GM18508 (cell line): ENCODE results near the gene PLCB1.
"Not testable (repeated sequence)": the region's sequence is repeated elsewhere in the genome, so short reads cannot be mapped to it uniquely, and the experiment has no call there.

Source experiments
- ATAC-seq: cut with Tn5 transposase; IDR thresholded peaks from one replicate; pipeline ENCODE4 v1.9.1; 2021; ENCODE audit warnings: moderate number of reproducible peaks; ENCODE audit not compliant: insufficient read depth, unreplicated experiment

The PLCB1 gene

DNA sequence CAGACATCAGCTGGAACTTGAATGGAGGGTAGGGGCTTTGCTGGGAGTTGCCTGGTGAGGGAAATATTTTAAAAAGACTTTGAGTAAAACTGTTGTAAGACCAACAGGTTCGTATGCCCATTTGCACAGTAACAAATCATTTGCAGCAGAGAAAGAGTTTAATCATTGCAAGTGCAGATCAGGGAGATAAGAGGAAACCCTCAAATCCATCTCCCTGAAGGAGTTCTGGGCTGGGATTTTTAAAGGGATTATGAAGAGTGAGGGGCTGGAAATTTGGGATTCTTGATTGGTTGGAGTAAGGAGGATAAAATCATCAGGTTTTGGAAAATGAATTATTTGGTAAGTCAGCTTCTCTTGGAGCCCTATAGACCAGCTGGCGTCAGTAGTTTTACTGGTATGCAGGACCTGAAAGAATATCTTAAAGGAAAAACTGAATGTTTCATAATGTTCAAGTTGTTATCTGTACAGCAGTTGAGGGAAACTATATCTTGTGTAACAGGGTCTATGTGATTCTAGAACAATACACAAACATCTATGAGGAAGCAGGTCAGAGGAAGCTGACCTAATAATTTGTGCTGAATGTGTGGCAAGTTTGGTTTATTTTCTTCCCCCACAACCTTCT, 295.5 kb downstream of the PLCB1 start:
- no peak for ATAC-seq

GRCh38 chr20:8428988-8429387, 296.9 kb downstream of the PLCB1 start:
- no peak for ATAC-seq

DNA sequence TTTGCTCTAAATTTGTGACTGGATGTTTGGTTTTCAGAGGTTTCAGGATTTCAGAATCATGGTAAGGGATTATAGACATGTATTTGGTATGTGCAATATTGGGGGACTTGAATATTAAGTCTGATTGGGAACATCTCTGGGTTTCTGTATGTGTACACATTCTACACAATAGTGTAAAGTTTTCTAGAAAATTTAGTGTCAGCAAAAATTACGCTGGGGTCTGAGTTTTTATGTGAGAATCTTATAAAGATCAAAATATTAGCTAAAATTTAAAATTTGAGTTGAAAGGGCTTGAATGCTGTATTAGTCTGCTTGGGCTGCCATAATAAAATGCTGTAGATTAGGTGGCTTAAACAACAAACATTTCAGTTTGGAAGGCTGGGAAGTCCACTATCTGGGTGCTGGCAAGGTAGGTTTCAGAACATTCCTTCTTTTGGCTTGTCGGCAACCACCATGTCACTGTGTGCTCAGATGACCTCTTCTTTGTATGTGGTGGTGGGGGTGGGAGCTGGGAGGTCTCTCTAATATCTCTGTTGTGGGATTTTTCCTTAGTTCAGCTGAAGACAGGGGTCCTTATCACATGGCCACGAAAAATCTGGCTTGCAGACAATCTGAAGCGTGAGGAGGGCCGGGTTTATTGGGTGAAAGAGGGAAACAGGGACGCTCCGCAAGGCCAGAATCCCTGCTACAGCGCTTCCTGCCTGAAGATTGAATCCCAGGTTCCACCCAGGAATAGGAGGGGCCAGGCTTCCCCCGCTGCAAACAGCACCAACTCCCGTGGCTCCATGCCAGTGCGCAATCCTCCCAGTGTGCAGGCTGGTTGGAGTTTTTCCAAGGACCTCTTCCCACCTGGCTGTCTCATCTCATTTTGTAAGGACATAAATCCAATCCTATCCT, 299.7 kb downstream of the PLCB1 start:
- ATAC-seq: no peak

GRCh38 chr20:8432435-8433148, 300.5 kb downstream of the PLCB1 start:
- ATAC-seq: no peak

DNA sequence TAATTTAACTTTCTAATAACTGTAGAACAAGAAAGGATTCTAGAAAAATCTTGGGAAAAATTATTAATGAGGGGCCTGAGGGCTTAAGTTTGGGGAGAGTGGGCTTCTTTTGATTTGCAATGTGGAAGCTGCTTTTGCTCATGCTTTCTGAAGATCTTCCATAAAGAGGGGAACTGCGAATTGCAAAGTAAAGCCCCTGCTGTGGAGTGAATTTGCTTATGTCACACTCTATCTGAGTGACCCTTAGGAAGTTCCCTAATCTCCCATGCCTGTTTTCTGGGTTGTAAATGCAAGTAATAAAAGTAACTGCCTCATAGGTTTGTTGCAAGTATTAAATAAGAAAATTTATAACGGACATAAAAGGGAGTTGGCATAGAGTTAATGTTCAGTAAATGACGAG, 301.2 kb downstream of the PLCB1 start:
- no peak for ATAC-seq

DNA sequence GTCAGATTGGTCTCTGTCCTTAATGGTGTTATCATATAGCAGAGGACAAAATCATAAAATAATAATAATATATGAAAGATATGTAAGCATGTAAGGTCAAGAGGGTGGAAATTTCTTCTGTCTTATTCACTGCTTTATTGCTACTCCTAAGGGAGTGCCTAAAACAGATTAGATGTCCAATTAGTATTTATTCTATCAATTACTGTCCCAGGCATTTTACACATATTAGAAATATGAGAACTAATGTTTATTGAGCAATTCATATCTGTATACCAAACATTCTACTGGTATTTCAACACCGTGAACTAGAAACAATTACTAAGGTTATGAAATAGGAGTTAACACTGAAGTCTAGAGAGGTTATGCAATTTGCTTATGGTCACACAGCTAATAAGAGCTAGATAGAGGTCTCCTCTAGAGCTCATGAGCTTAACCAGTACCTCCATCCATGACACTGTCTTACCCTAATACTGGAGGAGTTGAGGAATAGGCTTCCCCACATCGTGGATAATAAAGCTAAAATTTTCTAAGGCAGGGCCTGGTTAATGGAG, 302.3 kb downstream of the PLCB1 start:
- ATAC-seq: no peak

- no peak for ATAC-seq
Observed at GRCh38 chr20:8435285-8436035, 303.4 kb downstream of the PLCB1 start.

- not testable (repeated sequence) for ATAC-seq
Observed at GRCh38 chr20:8436938-8437337, 304.9 kb downstream of the PLCB1 start.

- ATAC-seq: no peak
Observed at GRCh38 chr20:8438748-8439147, 306.7 kb downstream of the PLCB1 start.

GRCh38 chr20:8443464-8444072, 311.5 kb downstream of the PLCB1 start:
- no peak for ATAC-seq

DNA sequence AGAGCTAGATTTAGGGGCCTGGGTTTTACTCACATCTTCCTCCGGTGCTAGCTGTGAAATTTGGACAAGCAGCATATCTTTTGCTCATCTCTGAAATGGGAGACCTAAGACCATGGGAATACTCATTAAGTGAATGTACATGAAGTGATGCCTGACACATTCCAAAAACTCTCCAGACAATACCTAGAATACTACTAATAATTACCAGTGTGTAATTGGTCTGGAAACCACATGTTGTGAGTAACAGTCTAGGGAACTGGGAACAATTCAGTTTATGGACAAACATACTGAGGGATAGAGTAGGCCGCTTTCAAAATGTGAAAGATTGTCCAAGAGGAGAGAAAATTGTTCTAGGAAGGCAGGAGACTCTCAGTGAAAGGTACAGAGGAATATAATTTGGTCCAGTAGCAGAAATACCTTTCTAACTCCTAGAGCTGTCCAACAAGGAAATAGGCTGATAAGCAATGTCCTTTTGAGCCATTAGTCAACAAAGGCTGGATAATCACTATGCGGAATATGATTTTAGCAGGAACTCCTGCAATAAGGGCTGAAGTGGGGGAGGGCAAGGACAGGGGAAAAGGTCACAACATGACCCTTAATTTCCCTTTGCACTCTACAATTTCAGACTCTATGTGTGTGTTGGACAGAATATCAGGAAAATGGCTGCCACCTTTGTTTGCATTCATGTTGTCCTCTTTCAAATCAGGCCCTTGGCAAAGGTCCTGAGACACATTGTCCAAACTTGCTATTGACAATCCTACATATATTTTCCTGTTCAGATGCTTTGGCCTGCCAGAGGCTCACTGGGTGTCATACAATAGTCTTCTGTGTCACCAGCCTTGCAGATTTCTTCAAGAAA, 315.4 kb downstream of the PLCB1 start:
- no peak for ATAC-seq

- no peak for ATAC-seq
Observed at GRCh38 chr20:8449123-8449522, 317.1 kb downstream of the PLCB1 start.

DNA sequence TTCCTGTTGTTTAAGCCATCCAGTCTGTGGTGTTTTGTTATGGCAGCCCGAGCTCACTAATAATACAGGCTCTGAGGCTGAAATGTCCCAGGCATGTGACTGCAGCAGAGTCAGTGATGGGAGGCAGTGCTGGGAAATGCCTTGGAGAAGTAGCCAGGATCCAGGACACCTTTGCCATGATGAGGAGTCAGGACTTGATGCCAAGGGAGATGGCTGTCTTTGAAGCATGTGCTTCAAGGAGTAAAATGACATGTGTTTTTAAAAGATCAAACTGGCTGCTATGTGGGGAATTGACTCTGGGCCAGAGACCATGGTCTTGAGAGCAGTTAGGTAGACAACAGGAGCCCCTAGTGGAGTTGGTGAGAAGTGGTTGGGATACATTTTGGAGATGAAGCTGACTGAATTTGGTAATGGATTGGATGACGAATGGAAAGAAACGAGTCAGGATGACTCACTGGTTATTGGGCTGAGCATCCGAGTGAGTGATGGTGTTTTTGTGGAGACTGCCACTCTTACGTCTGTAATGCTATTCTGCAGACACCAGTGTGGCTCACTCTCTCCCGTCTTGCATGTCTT, 322.2 kb downstream of the PLCB1 start:
- peak; percentile 74 for ATAC-seq

GRCh38 chr20:8456765-8457164, 324.7 kb downstream of the PLCB1 start:
- no peak for ATAC-seq

GRCh38 chr20:8457978-8458377, 325.9 kb downstream of the PLCB1 start:
- ATAC-seq: no peak

DNA sequence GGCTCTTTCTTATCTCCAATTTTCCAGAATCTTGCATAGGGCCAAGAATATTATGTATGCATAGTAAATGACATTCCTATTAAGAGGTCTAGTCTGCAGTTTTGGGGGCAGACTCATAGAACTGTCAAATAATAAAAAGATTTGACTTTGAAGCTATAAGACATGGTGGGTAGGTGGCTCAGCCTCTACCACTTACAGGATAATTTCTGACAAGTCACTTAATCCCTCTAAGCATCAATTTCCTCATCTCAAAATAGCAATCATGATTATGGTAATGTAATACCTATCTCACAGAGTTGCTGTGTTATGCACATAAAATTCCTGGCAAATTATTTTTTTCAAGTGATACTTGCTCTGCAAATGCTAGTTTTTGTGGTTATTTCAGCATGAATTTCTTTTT, 329.1 kb downstream of the PLCB1 start:
- no peak for ATAC-seq

- ATAC-seq: no peak
Observed at GRCh38 chr20:8464368-8464767, 332.3 kb downstream of the PLCB1 start.

DNA sequence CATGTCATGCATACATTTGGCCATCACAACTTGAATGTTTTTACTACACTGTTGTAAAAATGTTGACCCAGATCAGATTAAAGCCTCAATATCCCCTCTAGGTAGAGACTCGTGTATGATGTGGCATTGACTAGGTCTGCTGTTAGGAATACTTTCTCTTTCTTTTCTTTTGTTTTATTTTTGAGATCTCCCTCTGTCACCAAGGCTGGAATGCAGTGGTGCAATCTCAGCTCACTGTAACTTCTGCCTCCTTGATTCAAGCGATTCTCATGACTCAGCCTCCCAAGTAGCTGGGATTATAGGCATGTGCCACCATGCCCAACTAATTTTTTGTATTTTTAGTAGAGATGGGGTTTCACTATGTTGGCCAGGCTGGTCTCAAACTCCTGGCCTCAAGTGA, 334.7 kb downstream of the PLCB1 start:
- ATAC-seq: not testable (repeated sequence)

- ATAC-seq: no peak
Observed at GRCh38 chr20:8470156-8470555, 338.1 kb downstream of the PLCB1 start.
